Smooth muscle cell (in vitro differentiated cells): ENCODE results near the gene SACM1L. TPM values are rescaled to one million over a fixed set of nuclear protein-coding genes. Genes with fewer than 3 reads are reported as not detected.

ENCODE experiments used
- DNase-seq: peaks from one replicate; lab custom pipeline; 2025; ENCODE audit not compliant: unreplicated experiment; lab: John Stamatoyannopoulos, UW
- H2AFZ ChIP-seq: fragments of 200-600 bp; sonication (generic); 2 replicates; pipeline ENCODE4 v1.6.0; 2016; ENCODE audit warnings: antibody characterized with exemption, low read depth, mild to moderate bottlenecking
- H3F3A ChIP-seq: fragments of 200-600 bp; sonication (generic); 2 replicates; pipeline ENCODE4 v1.6.0; 2017; ENCODE audit warnings: antibody characterized with exemption, low read depth
- H3K27ac ChIP-seq: fragments of 200-600 bp; sonication (generic); 2 replicates; pipeline ENCODE4 v1.5.1; 2016; ENCODE audit warnings: low read depth, mild to moderate bottlenecking
- H3K27me3 ChIP-seq: fragments of 200-600 bp; sonication (generic); 2 replicates; pipeline ENCODE4 v1.6.1; 2016; ENCODE audit warnings: low read depth, mild to moderate bottlenecking
- H3K36me3 ChIP-seq: fragments of 200-600 bp; sonication (generic); 2 replicates; pipeline ENCODE4 v1.5.1; 2016; ENCODE audit warnings: low read depth
- H3K4me1 ChIP-seq: fragments of 200-600 bp; sonication (generic); 2 replicates; pipeline ENCODE4 v1.5.1; 2016; ENCODE audit warnings: low read depth
- H3K4me2 ChIP-seq: fragments of 200-600 bp; sonication (generic); 2 replicates; pipeline ENCODE4 v1.6.0; 2016; ENCODE audit warnings: mild to moderate bottlenecking
- H3K4me3 ChIP-seq: fragments of 200-600 bp; sonication (generic); 2 replicates; pipeline ENCODE4 v1.5.1; 2016; ENCODE audit warnings: mild to moderate bottlenecking
- H3K79me2 ChIP-seq: fragments of 200-600 bp; sonication (generic); 2 replicates; pipeline ENCODE4 v1.6.0; 2016; ENCODE audit warnings: low read depth, mild to moderate bottlenecking
- H3K9ac ChIP-seq: fragments of 200-600 bp; sonication (generic); 2 replicates; pipeline ENCODE4 v1.6.0; 2016; ENCODE audit warnings: low read depth
- H3K9me3 ChIP-seq: fragments of 200-600 bp; sonication (generic); replicated peaks from 2 replicates; pipeline ENCODE4 v1.5.1; 2016; ENCODE audit warnings: low read depth
- H4K20me1 ChIP-seq: fragments of 200-600 bp; sonication (generic); 2 replicates; pipeline ENCODE4 v1.6.0; 2016; ENCODE audit warnings: low read depth
- WGBS: methylation state at CpG from one replicate; pipeline ENCODE4 v1.1.7; 2016; ENCODE audit warnings: low lambda C conversion rate; 5-methylcytosine and 5-hydroxymethylcytosine counted together
- polyA plus RNA-seq: library from polyadenylated mRNA; unstranded; fragments of >200 nt; fragmentation: Nextera tagmentation; extraction: Ambion mirVana; gene quantifications from 2 replicates; pipeline ENCODE4 v1.2.1, GENCODE V29; 2016
- total RNA-seq: library from RNA; depleted of rRNA; stranded (reverse); fragments of >200 nt; gene quantifications from 2 replicates; pipeline ENCODE4 v1.2.3, GENCODE V29; 2014
- TF ChIP-seq, protein P1 (sequence below): fragments of 200-600 bp; sonication (generic); IDR thresholded peaks from 2 replicates; pipeline ENCODE4 v1.5.1; 2017; ENCODE audit warnings: borderline replicate concordance, mild to moderate bottlenecking, antibody characterized with exemption; ENCODE audit not compliant: insufficient read depth, poor library complexity, severe bottlenecking

The SACM1L gene
- total and polyA plus RNA-seq, 2 experiments from 2014 or later = 12.9 to 24.7 TPM

- no peaks in the 10 kb centered on the region for H3K9me3 ChIP-seq
- no peak overlapping the region for H3K9ac ChIP-seq
- DNase-seq = no peak
- no peaks in the 10 kb centered on the region for H3K27me3 ChIP-seq
- H3K4me3 ChIP-seq = no peak overlapping the region
- no peak overlapping the region for H3K27ac ChIP-seq
- no peaks in the 10 kb centered on the region for H3K36me3 ChIP-seq
- H3F3A ChIP-seq = no peaks in the 10 kb centered on the region
- no peaks in the 10 kb centered on the region for H3K79me2 ChIP-seq
- TF ChIP-seq, protein P1, sequence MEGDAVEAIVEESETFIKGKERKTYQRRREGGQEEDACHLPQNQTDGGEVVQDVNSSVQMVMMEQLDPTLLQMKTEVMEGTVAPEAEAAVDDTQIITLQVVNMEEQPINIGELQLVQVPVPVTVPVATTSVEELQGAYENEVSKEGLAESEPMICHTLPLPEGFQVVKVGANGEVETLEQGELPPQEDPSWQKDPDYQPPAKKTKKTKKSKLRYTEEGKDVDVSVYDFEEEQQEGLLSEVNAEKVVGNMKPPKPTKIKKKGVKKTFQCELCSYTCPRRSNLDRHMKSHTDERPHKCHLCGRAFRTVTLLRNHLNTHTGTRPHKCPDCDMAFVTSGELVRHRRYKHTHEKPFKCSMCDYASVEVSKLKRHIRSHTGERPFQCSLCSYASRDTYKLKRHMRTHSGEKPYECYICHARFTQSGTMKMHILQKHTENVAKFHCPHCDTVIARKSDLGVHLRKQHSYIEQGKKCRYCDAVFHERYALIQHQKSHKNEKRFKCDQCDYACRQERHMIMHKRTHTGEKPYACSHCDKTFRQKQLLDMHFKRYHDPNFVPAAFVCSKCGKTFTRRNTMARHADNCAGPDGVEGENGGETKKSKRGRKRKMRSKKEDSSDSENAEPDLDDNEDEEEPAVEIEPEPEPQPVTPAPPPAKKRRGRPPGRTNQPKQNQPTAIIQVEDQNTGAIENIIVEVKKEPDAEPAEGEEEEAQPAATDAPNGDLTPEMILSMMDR = no peak
- H3K4me1 ChIP-seq = no peaks in the 10 kb centered on the region
- no peak overlapping the region for H3K4me2 ChIP-seq
- H2AFZ ChIP-seq = no peak overlapping the region
- H4K20me1 ChIP-seq = no peaks in the 10 kb centered on the region
- 100% methylated on average over 2 of the region's 2 CpGs for WGBS
These were observed 6.9 kb upstream of the SACM1L start for GRCh38 chr3:45682311-45682710.

GRCh38 chr3:45682786-45683185 lies 6.4 kb upstream of the SACM1L start:
- no peaks in the 10 kb centered on the region for H3K79me2 ChIP-seq
- no peak overlapping the region for H3K4me2 ChIP-seq
- TF ChIP-seq, protein P1 = no peak
- no peak overlapping the region for H3K4me3 ChIP-seq
- H3K27me3 ChIP-seq = no peaks in the 10 kb centered on the region
- DNase-seq = no peak
- WGBS = 77% methylated on average over 5 of the region's 5 CpGs
- H3K9ac ChIP-seq = no peak overlapping the region
- no peaks in the 10 kb centered on the region for H3K4me1 ChIP-seq
- no peak overlapping the region for H2AFZ ChIP-seq
- no peak overlapping the region for H3K27ac ChIP-seq
- H3F3A ChIP-seq = no peaks in the 10 kb centered on the region
- no peaks in the 10 kb centered on the region for H3K9me3 ChIP-seq
- no peaks in the 10 kb centered on the region for H4K20me1 ChIP-seq
- no peaks in the 10 kb centered on the region for H3K36me3 ChIP-seq

- H3K27ac ChIP-seq = no peak overlapping the region
- TF ChIP-seq, protein P1 = no peak
- no peaks in the 10 kb centered on the region for H4K20me1 ChIP-seq
- H3K4me2 ChIP-seq = no peak overlapping the region
- no peaks in the 10 kb centered on the region for H3K36me3 ChIP-seq
- no peak overlapping the region for H3K9ac ChIP-seq
- no peak overlapping the region for H3K4me3 ChIP-seq
- no peak overlapping the region for H2AFZ ChIP-seq
- H3K27me3 ChIP-seq = no peaks in the 10 kb centered on the region
- no peak for DNase-seq
- peaks cover 5% of the 10 kb centered on the region for H3F3A ChIP-seq
- no peaks in the 10 kb centered on the region for H3K79me2 ChIP-seq
- no peaks in the 10 kb centered on the region for H3K4me1 ChIP-seq
- H3K9me3 ChIP-seq = no peaks in the 10 kb centered on the region
- 89% methylated on average over 13 of the region's 13 CpGs for WGBS
These were observed 5.5 kb upstream of the SACM1L start for GRCh38 chr3:45683417-45684326.
